DMS 273 (cell line): Measurements from ENCODE around the gene HMGCL.

Experiments used
- DNase-seq: peaks from one replicate; lab custom pipeline; 2025; ENCODE audit not compliant: unreplicated experiment; lab: John Stamatoyannopoulos, UW

The HMGCL gene

DNA sequence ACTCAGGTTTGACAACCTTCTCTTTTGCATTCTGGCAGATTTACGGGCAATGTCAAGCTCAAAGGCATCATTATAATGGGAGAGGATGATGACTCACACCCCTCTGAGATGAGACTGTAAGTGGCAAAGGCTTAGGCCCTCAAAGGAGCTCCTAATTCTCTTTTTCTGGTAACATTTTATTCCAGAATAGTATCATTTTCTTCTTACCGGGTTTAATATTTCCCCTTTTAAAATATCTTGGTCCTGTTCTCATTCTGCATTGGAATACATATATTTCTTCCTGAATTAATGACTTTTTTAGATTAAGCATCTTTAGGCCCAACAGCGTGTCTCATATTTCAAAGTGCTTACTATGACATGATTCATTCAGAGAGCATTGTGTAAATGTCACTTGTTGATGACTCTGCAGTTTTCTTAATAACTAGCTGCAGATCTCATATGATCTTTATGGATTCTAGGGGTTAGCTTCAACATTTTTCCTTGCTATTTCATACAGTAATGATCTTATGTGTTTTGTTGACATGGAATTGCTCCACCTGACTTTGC lies 45.3 kb downstream of the HMGCL start:
- no peak for DNase-seq

DNA sequence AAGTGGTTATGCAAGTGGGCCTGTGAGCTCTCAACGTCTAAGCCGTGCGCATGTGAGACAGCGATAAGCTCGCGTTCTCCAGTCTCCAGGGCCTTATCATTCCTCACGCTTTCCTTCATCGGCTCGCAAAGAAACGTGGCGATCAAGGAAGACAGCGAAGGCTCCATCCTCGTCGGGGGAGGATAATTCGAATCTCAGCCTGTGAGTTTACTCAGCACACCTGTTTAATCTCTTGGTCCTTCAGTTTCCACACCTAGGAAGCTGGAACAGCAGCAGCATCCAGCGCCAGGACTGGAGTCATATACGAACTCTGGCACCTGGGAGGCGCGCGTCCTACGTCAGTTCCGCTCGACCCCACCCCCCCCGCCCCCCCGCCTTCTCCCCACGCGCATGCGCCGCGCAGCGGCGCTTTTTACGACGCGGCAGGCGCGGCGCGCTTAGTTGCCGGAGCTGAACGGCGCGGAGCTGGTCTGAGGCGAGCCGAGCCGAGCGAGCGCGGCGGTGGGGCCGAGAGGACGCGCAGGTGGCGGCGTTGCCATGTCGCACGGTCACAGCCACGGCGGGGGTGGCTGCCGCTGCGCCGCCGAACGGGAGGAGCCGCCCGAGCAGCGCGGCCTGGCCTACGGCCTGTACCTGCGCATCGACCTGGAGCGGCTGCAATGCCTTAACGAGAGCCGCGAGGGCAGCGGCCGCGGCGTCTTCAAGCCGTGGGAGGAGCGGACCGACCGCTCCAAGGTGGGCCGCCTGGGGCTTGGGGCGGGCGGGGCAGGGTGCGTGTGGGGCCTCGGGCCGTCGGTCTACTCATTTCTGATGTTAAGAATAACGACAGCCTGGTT lies 47.0 kb downstream of the HMGCL start, which contains the start of gene PITHD1:
PITHD1 (plus strand) TSS at position 440 of the 836 bp plus-strand sequence; CDS start at position 538, 98 bp downstream.
- peak; percentile 94 for DNase-seq

DNA sequence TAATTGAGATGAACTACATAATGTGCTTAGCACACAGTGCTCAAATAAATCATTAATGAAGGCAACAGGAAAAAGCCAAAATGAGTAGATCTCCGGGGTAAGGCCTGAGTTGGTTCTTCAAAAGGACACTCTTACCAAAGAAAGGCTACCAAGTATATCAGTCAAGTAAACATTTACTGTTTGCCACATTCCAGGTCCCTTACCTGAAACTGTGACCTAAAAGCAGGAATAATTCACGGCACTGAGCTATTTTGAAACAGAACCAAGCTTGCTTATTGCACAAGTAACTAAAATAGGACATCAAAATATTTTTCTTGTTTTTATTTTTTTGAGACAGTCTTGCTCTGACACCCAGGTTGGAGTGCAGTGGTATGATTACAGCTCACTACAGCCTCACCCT lies 49.0 kb downstream of the HMGCL start:
- DNase-seq, result no peak

DNA sequence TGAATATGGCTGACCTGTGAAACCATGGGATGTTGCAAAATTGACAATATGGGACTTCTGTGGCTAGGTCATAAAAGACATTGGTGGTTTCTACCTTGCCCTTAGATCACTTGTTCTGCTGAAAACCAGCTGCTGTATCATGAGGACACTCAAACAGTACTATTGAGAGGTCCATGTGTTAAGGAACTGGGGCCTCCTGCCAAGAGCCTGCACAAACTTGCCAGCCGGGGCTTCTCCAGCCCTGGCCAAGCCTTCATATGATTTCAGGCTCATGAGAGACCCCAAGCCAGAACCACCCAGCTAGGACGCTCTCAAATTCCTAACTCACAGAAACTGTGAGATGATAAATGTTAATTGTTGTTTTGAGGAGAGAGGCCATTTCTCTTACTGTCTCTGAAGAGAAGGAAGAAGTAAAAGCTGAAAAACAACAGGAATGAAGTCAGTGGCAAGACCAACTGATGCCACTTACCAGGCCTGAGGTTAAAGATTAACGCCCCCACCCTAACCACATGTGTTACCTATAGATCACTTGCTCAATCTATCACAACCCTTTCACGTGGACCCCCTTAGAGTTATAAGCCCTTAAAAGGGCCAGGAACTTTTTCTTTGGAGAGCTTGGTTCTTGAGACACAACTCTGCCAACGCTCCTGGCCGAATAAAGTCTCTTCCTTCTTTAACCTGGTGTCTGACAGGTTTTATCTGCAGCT lies 50.9 kb downstream of the HMGCL start:
- DNase-seq, result peak; percentile 23

DNA sequence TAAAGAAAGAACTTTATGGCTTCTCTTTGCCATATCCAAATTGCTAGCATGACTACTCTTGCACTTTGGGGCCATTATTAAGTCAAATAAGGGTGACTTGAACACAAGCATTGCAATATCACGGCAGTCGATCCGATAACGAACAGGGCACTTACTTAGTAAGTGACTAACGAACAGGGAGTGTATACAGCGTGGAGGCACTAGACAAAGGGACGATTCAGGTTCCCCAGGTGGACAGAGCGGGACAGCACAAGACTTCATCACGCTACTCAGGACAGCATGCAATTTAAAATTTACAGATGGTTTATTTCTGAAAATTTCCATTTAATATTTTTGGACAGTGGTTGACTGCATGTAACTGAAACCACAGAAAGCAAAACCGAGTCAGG lies 52.4 kb downstream of the HMGCL start:
- no peak for DNase-seq

DNA sequence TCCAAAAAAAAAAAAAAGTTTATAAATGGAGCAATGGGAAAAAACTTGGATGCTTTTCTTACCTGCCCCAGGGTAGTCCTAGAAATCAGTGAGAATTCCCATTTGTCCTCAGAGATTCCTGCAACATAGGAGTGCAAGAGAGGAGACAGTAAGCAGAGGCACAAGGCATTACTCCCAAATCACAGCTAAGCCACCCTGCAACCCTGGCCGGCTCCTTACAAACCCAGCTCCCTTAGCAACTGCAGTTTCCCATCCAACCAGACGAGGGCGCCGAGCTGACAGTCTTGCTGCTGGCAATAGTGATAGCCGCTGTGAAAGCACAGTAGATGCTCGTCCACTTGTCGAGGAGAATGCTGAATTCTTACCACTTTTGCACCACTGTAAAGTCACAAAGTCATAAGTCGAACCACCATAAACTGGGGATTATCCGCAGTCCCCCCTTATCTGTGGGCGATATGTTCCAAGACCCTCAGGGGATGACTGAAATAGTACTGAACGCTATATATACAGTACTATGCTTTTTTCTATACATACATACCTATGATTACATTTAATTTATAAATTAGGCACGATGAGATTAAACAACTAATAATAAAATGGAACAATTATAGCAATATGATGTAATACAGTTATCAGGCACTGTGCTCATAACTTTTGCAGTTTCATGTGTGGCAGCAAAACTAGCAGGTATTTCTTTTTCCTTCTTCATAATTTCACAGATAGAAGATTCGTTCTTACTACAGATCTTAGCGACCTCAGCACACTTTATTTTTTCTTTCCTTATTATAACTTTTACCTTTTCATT lies 53.0 kb downstream of the HMGCL start:
- DNase-seq, result peak; percentile 91

DNA sequence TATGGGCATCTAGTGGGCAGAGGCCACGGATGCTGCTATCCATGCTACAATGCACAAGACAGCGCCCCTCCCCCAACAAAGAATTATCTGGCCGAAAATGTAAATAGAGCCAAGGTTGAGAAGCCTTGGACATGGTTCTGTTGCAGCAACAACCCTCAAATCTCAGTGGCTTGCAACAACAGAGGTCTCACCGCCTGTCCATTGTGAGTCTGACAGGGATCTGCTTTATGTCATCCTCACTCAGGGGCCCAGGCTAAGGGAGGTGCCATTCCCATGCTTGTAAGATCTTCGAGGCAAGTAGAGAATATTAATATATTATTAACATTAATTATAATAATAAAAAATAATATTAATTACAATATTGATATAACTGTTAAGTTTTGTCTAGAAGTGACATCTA lies 56.5 kb downstream of the HMGCL start:
- no peak for DNase-seq

DNA sequence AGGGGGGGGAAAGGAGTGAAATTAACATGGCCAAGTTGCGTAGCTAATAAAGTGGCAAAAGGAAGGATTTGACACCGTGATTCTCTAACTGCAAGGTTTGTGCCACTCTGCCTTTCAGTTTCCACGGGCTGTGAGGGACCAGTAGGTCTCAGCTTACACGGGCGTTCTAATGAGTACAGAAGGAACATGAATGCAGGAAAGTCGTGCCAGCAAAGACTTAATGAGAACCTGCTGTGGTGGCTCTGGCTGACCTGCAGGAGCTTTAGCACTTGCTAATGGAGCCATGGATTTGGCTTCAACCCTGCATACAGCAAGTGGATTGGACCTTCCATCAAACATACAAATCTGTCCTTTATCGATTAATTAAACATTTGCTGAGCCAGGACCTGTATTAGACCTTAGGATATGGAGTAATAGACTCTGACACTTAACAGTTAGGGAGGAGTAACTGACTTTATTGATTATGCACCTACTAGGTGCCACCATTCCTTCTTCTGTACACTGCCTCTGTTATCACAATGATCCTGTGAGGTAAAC lies 62.1 kb downstream of the HMGCL start:
- DNase-seq, result peak; percentile 46

DNA sequence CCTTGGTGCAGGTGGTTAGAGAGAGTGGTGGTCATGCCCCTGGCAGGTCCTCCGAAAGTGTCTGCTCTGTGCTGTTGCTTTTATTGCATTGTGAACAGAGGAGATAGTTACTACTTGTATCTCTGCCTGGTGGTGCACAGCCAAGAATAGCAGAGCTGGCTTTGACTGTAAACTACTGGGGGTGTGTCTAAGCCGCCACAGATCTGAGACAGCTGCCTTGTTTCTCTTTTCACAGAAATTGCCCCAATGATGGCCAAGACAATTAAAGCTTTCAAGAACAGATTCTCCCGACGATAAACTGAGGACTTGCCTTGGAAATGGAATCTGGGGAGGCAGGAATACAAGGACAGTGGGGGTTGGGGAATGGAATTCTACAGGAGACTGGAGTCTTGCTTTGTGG lies 66.0 kb downstream of the HMGCL start:
- no peak for DNase-seq

DNA sequence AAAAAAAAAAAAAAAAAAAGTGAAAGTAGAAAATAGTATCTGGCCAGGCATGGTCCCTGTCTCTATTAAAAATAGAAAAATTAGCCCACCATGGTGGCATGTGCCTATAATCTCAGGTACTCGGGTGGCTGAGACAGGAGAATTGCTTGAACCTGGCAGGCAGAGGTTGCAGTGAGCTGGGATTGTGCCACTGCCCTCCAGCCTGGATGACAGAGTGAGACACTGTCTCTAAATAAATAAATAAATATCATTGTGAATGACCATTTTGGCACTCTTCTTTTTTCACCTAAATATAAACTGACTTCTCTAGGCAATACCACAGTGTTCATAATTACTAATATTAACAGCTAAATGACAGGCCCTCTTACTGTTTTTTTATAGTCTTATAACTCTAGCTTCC lies 67.4 kb downstream of the HMGCL start:
- no peak for DNase-seq

DNA sequence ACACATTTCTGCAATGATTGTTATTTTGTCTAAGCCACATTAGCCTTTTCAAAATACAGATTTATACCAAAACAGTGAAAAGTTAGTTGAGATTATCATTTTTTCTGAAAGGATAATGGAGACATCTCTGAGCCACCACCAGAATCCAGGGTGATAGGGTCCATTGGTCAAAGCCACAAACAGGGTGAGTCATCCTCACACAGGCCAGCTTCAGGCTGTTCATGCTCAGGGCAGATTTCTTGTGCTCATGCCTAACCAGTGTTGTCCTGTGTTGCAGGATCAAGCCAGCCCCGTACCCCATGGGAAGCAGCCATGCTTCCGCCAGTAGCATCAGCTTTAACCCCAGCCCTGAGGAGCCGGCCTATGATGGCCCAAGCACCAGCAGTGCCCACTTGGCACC lies 68.6 kb downstream of the HMGCL start:
- DNase-seq, result no peak

DNA sequence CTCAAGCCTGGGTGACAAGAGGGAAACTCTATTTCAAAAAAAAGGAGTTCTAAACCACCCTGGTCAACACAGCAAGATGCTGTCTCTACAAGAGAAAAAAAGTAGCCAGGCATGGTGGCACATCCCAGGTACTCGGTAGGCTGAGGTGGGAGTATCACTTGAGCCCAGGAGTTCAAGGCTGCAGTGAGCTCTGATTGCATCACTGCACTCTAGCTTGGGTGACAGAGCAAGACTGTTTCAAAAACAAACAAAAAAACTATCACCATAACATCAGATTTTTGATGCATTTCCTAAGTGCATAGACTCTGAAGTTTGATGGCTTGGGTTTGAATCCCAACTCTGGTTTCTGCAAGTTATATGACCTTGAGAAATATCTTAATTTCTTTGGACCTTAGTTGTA lies 72.3 kb downstream of the HMGCL start:
- DNase-seq, result no peak
